HG02938 (cell line): ENCODE data around the gene PABPC3.

ENCODE experiments used
- ATAC-seq: cut with Tn5 transposase; IDR thresholded peaks from one replicate; pipeline ENCODE4 v1.9.1; 2021; ENCODE audit warnings: mild to moderate bottlenecking, moderate library complexity; ENCODE audit not compliant: unreplicated experiment

Gene PABPC3

DNA sequence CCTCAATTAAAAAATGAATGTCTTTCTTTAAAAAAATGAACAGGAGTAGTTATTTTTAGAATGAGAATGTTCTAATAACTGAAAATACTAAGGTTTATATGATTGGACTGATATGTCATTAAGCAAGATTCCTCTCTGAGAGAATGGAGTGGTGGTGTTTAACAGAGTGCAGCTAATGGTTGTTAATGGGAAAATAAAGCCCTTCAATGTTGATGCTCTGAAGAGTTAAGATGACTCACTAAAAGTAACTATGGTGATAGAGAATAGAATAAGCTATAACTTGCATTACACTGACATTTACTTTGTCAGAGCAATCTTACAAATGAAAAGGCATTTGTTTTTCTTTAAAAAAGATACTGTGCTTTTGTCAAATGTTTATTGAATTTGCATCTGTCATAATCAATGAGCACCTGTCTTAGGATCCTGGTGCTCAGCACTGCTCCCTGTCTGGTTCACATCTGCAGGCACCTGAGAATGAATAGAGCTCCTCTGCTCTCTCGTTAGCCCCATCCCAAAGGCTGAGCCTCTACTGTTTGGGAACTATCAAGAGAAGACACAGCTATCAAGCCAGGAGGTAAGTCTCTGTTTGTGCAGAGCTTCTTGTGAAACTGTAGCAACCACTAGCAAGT, 15.1 kb downstream of the PABPC3 start:
- no peak for ATAC-seq

DNA sequence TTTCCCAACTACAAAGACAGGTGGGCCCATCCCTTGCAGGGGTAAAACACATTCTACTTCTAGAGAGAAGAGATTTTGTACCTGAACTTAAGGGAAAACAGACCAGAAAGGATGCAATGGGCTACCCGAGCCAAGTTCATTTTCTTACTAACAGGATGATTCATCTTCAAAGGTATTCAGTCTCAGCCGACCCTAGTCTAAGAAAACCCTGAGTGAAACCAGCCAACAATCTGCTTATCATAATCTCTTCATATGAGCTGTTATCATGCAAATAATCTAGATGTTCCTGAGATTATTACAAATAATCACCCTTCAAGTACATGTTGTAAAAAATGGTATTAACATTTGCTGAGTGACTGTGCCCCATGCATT, 15.6 kb downstream of the PABPC3 start:
- ATAC-seq: no peak

DNA sequence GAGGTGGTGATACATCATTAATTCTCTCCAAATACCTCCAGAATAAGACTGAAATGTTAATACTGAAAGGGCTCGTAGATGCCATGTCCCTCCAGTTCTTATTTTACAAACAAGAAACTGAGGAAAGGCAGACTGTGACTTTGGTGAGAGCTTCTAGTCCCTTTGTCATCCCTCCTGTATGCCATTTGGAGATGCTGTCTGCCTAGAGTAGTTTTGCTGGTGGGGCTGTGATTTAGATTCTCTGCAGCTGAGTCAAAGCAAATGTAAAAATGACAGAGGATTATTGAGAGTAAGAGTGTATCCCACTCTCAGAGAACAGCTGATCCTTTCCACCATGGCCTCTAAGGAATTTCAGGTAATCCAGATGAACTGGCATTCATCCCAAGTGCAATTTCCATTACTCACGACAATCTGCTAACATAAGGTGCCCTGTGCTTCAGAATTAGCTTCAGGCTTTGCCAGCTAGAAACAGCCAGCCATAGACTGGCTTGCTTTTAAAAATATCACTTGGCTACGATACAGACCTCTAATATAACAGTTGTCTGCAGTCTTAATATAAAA, 16.8 kb downstream of the PABPC3 start:
- ATAC-seq: no peak

DNA sequence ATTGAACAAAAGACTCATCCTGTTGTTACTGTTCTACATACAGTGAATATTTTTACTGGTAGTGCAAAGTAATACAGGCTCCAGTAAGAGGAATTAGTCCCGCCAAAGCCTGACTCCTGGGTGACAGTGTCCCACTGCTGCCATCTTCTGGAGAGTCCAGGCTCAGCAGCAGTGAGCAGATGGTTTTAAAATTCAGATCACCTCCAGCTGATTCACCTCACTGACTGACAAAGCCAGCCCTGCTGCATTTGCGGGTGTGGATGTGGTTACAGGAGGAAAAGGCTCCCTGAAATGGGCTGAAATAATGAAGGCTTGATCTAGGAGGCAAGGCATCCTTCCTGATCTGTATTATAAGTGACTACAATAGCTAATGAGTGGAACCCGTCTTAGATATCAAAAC, 18.3 kb downstream of the PABPC3 start:
- ATAC-seq: peak; percentile 67

DNA sequence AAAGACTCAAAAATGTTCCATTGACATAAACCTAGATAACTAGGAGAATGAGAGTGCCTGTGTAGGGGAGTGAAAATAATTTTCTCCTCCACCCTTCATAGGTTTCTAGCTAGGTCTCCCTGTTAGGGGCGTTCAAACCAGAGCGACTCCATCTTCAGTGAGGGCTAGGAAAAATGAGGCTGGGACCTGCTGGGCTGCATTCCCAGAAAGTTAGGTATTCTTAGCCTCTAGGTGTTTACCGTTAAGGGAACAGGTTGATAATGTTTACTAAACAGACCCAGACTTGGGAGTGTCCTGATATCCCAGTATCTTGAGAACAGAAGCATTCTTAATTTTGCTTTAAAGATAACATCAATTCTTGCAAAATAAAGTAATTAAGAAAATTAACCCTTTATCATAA, 20.1 kb downstream of the PABPC3 start:
- no peak for ATAC-seq

DNA sequence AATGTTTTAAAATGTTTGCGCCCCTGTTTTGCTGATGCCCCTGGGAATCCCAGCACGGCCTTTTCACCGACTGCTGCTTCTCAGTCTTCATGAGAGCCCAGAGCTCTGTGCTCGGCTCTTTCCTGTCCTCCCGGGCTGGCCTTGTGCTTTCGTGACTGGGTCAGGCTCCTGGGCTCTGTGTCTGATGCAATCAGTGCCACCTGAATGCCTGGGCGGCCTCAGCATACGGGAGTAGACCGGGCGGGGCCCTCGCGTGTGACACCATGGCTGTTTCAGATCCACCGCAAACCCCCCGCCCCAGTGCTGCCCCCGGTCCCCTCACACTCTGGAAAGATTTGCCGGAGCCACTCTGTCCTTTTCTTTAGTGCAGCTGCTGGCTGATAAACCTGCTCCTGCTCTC, 21.4 kb downstream of the PABPC3 start:
- ATAC-seq: no peak

DNA sequence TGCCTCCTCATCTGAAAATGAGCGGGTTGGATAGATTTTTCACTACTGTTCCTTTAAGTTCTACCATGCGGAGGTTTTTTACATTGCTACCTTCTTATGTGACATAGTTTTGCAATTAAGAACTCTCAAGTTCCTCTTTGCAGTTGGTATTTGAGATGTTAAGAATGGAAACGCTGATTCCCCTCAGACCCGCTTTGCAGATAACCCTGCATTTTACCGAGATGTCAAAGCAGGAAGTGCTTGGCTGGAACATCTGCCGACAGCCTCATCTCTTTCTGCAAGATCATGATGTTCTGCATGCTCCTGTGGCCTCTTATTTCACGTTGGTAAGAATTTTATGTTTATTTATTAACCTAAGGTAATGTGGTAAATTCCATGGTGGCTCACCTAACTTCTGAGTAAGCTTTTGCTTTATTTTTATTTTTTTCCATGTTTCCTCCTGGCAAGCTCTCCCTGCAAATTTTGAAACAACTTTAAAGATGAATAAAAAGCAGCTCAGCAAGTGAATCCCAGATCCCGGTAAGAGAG, 22.5 kb downstream of the PABPC3 start:
- no peak for ATAC-seq

DNA sequence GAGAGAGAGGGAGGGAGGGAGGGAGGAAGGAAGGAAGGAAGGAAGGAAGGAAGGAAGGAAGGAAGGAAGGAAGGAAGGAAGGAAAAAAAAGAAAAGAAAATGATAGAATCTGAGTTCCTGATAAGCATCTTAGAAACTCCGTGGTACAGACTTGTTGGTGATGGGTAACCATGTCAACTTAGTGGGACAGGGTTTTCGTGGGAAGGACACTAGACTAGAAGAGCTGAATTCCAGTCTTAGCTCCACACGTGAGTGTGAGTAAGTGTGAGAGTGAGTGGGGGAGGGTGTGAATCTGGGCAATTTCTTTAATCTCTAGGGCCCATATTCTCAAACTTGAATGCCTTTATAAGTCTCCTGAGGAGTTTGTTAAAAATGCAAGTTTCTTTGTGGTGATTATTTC, 35.0 kb downstream of the PABPC3 start:
- no peak for ATAC-seq

DNA sequence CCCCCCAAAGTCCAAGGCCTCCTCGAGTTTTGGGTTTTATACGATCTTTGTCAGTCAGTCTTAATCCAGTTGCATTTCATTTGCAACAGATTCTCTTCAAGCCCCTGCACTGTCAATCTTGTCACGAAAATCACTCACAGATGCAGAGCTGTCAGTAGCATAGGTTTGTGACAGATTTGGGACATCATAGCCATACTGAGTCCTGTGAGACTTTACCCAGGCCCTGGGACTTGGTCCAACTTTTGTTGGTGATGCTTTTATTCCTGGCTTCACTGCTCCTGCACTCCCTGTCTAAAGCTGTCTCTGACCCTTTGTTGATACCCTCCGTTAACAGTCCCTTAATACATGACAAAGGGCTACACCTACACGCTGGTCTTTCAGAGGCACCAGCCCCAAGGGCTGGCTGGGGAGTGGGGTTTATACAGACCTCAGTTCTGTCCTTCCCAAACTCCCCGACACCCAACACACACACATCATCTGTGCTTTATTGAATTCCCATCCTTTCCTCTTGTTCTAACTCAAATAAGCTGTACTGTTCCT, 36.0 kb downstream of the PABPC3 start:
- no peak for ATAC-seq

DNA sequence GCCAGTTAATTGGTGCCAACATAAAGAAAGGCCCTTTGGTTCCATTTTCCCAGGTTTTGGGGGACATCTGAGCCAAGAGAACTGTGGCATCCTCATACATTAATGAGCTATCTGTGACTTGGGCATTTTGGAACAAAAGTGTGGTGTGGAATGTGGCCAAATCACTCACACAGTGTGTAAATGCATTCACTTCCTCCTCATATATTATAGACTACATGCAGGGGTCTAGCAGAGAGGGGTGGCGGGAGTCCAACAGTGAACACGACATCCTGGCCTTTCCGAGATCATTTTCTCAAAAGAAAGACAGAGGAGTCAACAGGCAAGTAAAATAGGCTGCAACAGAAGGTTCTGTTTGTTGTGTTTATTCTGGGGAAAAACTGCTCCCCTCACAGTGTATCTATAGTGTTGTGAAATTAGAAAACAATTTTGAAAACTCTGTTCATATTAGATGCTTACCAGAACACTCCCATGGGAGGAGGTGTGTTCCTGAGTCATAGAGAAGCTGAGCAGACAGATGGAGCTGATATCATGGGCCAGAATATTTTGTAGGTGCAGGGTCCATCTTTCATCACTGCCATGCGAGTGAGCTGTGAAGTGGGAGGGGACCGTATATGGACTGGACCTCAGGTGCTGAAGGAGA, 36.9 kb downstream of the PABPC3 start:
- ATAC-seq: no peak

DNA sequence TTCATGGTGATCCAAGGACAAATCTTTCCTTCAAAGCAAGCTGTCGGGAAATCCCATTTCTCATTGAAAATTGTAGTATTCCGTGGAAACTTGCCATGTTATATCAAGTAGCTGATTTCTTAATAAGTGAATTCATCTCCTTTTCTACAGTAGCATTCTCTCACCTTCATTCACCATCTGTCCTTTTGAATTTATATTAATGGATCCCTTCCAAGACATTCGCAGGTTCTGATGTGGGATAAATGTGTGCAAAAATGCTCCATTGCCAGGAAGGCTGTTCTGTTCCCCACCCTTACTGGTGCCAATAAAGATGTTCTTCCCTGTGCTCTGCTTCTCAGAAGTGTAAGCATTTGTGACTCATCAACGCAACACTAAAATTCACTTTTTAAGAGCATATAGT, 40.0 kb downstream of the PABPC3 start:
- ATAC-seq: no peak

DNA sequence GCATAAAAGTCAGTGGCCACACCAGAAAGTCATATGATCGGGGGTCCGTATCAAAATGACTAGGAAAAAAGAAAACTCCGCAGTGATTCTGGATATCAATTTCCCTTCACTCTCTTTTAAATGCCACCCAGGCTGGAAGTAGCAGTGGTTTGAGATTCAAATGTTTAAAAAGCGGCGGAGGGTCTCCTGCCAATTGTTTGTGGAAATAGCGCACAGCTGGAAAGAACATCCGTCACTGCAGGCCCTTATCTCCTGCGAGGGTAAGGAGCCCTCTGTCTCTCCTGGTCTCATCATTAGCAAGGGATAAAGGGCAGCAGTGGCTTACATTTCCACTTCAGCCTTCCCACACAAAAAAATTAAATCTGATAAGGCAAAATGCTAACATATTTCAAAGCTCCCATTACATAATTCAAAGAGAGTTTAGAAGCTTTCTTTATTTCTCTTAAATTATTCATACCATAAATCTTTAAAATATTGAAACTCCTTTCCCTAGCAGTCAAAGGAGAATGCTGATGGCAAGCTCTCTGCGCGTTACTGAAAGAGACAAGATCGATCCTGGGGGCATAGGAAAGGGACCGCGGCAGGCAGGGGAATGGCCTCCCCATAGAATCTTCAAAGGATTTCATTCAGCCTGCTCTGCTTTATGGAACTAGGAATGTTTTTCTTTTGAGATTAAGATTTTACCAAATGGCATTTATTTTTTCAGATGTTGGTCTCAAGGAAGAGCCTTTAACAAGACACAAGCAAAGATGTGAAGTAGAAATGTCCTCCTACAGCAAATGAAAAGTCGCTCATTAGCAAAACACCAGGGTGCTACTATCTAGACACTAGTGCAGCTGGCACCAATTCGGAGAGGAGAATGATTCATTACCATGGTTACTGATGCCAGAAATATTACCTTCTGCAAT, 41.2 kb downstream of the PABPC3 start:
- no peak for ATAC-seq

DNA sequence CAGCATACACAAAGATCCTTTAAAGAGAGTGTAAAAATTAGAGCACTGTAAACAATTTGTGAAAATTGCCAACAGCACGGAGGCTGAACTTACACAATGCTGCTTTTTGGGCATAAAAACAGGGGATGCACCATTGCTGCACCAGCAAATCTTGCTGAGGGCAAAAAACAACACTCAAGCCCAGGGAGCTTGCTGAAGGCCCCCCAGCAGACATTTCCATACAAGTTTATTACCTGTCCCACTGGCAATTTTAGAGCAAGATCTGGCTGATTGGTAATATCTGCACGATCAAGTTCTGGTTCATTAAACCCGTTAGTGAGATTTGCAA, 41.8 kb downstream of the PABPC3 start:
- no peak for ATAC-seq

DNA sequence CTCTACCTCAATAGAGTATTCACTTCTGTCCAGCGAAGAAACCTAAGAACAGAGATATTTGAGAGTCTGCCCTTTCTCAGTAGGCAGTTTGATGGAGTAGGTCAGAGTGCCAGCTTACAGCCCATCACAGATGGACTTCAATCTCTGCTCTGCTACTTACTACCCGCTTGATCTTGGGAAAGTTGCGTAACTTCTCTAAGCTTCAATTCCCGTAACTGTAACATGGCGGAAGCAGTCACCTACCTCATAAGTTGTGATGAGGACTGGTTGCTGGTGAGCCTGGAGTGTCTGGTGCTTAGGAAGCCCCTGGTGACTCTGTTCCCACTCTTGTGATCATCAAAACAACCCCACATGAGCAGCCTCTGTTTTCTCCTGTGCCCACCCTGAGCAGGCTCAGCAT, 45.1 kb downstream of the PABPC3 start:
- no peak for ATAC-seq

DNA sequence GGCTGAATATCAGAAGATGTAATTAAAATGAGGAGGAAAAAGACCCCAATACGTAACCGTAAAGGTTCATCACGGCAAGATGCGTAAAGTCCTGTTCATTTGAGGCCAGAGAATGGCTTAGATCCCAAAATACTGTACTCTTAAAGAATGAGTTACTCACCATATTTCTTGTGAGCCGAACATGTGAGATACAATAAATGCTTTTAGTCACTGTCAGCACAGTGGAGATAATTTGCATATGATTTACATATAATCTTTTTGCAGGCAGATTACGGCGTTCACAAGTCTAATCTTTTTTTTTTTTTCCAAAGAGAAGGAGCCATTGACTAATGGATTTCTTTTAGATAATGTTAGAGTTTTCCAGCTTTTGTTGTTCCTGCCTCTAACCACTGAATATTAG, 47.8 kb downstream of the PABPC3 start:
- no peak for ATAC-seq

DNA sequence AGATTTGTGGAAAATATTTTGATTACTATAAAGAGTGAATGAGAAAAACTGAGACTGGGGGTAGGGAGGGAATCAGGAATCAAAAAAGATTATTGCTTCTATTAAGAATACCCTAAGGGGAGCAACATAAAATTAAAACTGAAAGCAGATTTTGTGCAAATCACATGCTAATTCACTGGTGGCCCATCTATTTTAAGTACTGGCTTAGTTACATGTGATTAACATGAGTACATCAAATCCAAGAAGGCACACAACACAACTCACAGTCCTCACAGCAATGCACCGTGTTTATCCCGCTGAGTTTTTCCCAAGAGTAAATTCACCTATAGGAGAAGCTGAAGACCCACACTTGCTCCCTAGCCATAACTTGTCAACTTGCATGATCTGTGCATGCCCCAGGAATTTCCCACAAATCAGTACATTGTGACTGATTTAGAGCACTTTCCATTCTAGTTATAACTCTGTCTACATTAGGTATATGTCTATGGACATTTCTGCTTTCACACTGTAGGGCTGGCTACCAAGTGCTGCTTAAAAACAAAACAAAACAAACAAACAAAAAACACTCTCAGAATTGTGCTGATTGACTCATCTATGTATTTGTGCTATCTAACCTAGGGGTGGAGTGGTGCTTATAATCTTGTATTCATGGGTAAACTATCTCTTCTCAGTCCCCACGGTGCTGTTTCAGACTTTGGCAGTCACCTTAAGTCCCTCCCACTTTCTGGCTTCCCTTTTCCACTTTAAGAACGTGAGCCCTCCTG, 51.9 kb downstream of the PABPC3 start:
- ATAC-seq: no peak

DNA sequence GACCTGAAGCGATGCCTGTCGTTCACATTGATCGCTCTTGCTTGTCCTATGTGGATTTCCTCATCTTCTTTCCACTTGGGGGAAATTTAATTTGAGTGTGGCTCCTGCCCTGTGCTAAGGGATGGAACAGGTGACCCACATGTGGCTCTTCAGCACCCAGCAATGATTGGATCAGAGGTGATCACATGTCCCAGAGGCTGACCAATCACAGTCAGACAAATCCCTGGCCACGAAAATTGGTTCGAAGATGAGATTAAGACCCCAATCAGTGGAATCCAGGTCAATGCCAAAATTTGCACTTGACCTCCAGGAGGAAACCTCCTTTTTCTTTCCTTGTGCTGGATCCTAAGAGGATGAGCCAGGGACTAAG, 52.5 kb downstream of the PABPC3 start:
- ATAC-seq: no peak
